ENCODE results near the gene TFAP2C.

DNA sequence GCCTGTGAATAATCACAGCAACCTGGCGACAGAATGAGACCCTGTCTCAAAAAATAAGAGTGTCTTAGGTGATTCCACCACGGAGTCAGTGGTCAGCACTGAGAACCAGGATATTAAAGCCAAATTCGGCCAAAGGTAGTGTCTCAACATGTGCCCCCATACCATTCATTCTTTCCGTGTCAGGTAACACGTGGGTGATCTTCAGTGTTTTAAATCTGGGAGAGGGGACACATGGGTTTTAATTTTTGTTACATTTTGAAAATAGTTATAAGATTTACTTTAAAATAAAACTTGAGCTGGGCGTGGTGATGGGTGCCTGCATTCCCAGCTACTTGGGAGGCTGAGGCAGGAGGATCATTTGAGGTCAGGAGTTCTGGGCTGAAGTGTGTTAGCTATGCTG, 59.0 kb downstream of the TFAP2C start:
- TF ChIP-seq, protein P1, sequence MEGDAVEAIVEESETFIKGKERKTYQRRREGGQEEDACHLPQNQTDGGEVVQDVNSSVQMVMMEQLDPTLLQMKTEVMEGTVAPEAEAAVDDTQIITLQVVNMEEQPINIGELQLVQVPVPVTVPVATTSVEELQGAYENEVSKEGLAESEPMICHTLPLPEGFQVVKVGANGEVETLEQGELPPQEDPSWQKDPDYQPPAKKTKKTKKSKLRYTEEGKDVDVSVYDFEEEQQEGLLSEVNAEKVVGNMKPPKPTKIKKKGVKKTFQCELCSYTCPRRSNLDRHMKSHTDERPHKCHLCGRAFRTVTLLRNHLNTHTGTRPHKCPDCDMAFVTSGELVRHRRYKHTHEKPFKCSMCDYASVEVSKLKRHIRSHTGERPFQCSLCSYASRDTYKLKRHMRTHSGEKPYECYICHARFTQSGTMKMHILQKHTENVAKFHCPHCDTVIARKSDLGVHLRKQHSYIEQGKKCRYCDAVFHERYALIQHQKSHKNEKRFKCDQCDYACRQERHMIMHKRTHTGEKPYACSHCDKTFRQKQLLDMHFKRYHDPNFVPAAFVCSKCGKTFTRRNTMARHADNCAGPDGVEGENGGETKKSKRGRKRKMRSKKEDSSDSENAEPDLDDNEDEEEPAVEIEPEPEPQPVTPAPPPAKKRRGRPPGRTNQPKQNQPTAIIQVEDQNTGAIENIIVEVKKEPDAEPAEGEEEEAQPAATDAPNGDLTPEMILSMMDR (IDR thresholded peaks at IDR 0.05; ENCODE audit: poor library complexity) = no peak
- no peak for TF ChIP-seq EZH2phosphoT487 (IDR thresholded peaks at IDR 0.05; ENCODE audit: low read depth, severe bottlenecking, unreplicated experiment)
- TF ChIP-seq EZH2 (IDR thresholded peaks at IDR 0.05; ENCODE audit: borderline replicate concordance) = no peak

All from hepatocyte (in vitro differentiated cells).